LNCaP clone FGC (cell line): ENCODE results near the gene WDR6.
A peak's percentile ranks its signal among the peaks of the same experiment; 100 is the strongest.

Experiments
- DNase-seq: peaks from one replicate; pipeline ENCODE4 v3.0.0-alpha.2; 2011; ENCODE audit warnings: low read depth
- H3K4me3 ChIP-seq: 2 replicates; pipeline ENCODE4 v1.5.1; 2011; ENCODE audit warnings: mild to moderate bottlenecking, low read depth, low read length, control low read depth
- CTCF ChIP-seq: IDR thresholded peaks from 2 replicates; pipeline ENCODE4 v1.5.1; 2012; ENCODE audit warnings: mild to moderate bottlenecking; ENCODE audit not compliant: control insufficient read depth, insufficient read depth; ENCODE audit errors: extremely low read depth

The WDR6 gene

GRCh38 chr3:49009396-49009795 lies 2.2 kb downstream of the WDR6 start:
- TF ChIP-seq CTCF = no peak
- DNase-seq = no peak
- H3K4me3 ChIP-seq = no peak overlapping the region

GRCh38 chr3:49012441-49013017 lies 5.3 kb downstream of the WDR6 start:
- DNase-seq = no peak
- TF ChIP-seq CTCF = no peak
- H3K4me3 ChIP-seq = no peak overlapping the region

DNA sequence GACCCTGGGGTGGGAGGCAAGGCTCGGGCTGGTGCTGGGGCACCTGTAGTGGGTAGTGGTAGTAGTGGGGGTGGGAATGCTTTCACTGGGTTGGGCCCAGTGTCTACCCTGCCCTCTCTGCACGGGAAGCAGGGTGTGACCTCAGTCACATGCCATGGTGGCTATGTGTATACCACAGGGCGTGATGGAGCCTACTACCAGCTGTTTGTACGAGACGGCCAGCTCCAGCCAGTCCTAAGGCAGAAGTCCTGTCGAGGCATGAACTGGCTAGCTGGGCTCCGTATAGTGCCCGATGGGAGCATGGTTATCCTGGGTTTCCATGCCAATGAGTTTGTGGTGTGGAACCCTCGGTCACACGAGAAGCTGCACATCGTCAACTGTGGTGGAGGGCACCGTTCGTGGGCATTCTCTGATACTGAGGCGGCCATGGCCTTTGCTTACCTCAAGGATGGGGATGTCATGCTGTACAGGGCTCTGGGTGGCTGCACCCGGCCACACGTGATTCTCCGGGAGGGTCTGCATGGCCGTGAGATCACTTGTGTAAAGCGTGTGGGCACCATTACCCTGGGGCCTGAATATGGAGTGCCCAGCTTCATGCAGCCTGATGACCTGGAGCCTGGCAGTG lies 6.0 kb downstream of the WDR6 start:
- DNase-seq = no peak
- no peak for TF ChIP-seq CTCF

DNA sequence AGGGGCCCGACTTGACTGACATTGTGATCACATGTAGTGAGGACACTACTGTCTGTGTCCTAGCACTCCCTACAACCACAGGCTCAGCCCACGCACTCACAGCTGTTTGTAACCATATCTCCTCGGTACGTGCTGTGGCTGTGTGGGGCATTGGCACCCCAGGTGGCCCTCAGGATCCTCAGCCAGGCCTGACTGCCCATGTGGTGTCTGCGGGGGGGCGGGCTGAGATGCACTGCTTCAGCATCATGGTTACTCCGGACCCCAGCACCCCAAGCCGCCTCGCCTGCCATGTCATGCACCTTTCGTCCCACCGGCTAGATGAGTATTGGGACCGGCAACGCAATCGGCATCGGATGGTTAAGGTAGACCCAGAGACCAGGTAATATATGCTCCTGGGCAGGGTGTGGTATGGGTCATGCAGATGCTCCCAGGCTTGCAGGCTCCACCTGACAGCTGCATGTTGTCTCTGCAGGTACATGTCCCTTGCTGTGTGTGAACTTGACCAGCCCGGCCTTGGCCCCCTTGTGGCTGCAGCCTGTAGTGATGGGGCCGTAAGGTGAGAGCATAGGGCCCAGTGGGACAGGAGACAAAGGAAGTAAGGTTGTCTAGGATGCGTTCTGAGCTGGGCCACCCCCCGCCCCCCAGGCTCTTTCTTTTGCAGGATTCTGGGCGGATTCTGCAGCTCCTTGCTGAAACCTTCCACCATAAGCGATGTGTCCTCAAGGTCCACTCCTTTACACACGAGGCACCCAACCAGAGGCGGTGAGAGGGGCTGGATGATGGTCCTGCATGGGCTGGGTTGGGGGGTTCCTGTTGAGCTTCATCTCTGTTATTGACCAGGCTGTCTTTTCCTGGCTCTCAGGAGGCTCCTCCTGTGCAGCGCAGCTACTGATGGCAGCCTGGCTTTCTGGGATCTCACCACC lies 6.8 kb downstream of the WDR6 start:
- peak; percentile 62 for TF ChIP-seq CTCF
- DNase-seq = no peak
- H3K4me3 ChIP-seq = no peak overlapping the region

More for the DNA sequence above, 6.0 kb downstream of the WDR6 start:
- H3K4me3 ChIP-seq = no peak overlapping the region

- DNase-seq = no peak
- H3K4me3 ChIP-seq = no peak overlapping the region
- no peak for TF ChIP-seq CTCF
These were observed 7.9 kb downstream of the WDR6 start for GRCh38 chr3:49015072-49015471.

- no peak overlapping the region for H3K4me3 ChIP-seq
- TF ChIP-seq CTCF = no peak
- DNase-seq = no peak
These were observed 8.6 kb downstream of the WDR6 start for GRCh38 chr3:49015765-49016164.
